HepG2 (cell line): ENCODE results near the gene TMEM129. TPM values are rescaled to one million over a fixed set of nuclear protein-coding genes. Genes with fewer than 3 reads are reported as not detected.

Experiments
- MEIS2 ChIP-seq: sonication (generic); formaldehyde crosslinking; IDR thresholded peaks from 2 replicates; pipeline ENCODE4 v1.9.0; 2021; ENCODE audit warnings: mild to moderate bottlenecking, missing genetic modification reagents
- MXD1 ChIP-seq: sonication (generic); formaldehyde crosslinking; IDR thresholded peaks from 2 replicates; pipeline ENCODE4 v1.4.0; 2020; ENCODE audit warnings: mild to moderate bottlenecking, missing genetic modification reagents
- NFIB ChIP-seq: sonication (generic); formaldehyde crosslinking; IDR thresholded peaks from 2 replicates; pipeline ENCODE4 v1.9.0; 2021; ENCODE audit warnings: missing genetic modification reagents, mild to moderate bottlenecking, borderline replicate concordance
- NFKB2 ChIP-seq: sonication (generic); formaldehyde crosslinking; IDR thresholded peaks from 2 replicates; pipeline ENCODE4 v1.4.0; 2020; ENCODE audit warnings: missing genetic modification reagents, borderline replicate concordance
- PHF8 ChIP-seq: sonication (generic); formaldehyde crosslinking; IDR thresholded peaks from 2 replicates; pipeline ENCODE4 v1.5.0; 2020; ENCODE audit warnings: missing genetic modification reagents
- SOX6 ChIP-seq, 2 experiments: fragments of 450-650 bp in 1 of 2; sonication (generic) in 1 of 2; formaldehyde crosslinking in 1 of 2; IDR thresholded peaks; 2 replicates each; pipeline versions ENCODE4 v1.4.0 to v1.6.1; 2017 to 2020; ENCODE audit warnings: antibody characterized with exemption in 1 of 2, mild to moderate bottlenecking in 1 of 2, missing genetic modification reagents in 1 of 2
- SP5 ChIP-seq: IDR thresholded peaks from 2 replicates; pipeline ENCODE4 v1.6.1; 2016; ENCODE audit warnings: low read depth, borderline replicate concordance
- TFE3 ChIP-seq: IDR thresholded peaks from 2 replicates; pipeline ENCODE4 v1.6.1; 2016
- ZBTB38 ChIP-seq: sonication (generic); formaldehyde crosslinking; IDR thresholded peaks from 2 replicates; pipeline ENCODE4 v1.5.1; 2020; ENCODE audit warnings: mild to moderate bottlenecking, missing genetic modification reagents
- ZFX ChIP-seq: sonication (generic); formaldehyde crosslinking; IDR thresholded peaks from 2 replicates; pipeline ENCODE4 v1.4.0; 2020; ENCODE audit warnings: mild to moderate bottlenecking, low read depth, missing genetic modification reagents, moderate library complexity
- ZFY ChIP-seq: sonication (generic); formaldehyde crosslinking; IDR thresholded peaks from 2 replicates; pipeline ENCODE4 v1.4.0; 2020; ENCODE audit warnings: missing genetic modification reagents
- ZNF235 ChIP-seq: sonication (generic); formaldehyde crosslinking; IDR thresholded peaks from 2 replicates; pipeline ENCODE4 v1.8.1; 2023; ENCODE audit warnings: mild to moderate bottlenecking, missing genetic modification reagents, borderline replicate concordance
- ZNF274 ChIP-seq: sonication (generic); formaldehyde crosslinking; IDR thresholded peaks from 2 replicates; pipeline ENCODE4 v1.5.1; 2020; ENCODE audit warnings: mild to moderate bottlenecking, missing genetic modification reagents
- ZNF296 ChIP-seq: sonication (generic); formaldehyde crosslinking; conservative IDR thresholded peaks from 2 replicates; pipeline ENCODE4 v1.5.0; 2020; ENCODE audit warnings: mild to moderate bottlenecking, missing genetic modification reagents
- ZNF543 ChIP-seq: sonication (generic); formaldehyde crosslinking; IDR thresholded peaks from 2 replicates; pipeline ENCODE4 v1.4.0; 2020; ENCODE audit warnings: mild to moderate bottlenecking, missing genetic modification reagents
- ZNF790 ChIP-seq: sonication (generic); formaldehyde crosslinking; IDR thresholded peaks from 2 replicates; pipeline ENCODE4 v1.8.0; 2022; ENCODE audit warnings: missing genetic modification reagents, mild to moderate bottlenecking, borderline replicate concordance
- ZSCAN29 ChIP-seq: sonication (generic); formaldehyde crosslinking; conservative IDR thresholded peaks from 2 replicates; pipeline ENCODE4 v1.4.0; 2020; ENCODE audit warnings: mild to moderate bottlenecking, missing genetic modification reagents
- polyA plus RNA-seq, 8 experiments: library from polyadenylated mRNA; depleted of rRNA in 3 of 8; stranded (reverse) in 7 of 8; unstranded in 1 of 8; fragments of >200 nt; fragmentation: Illumina TruSeq in 4 of 8; extraction: Trizol in 4 of 8; gene quantifications; 2 replicates each; pipeline versions ENCODE4 v1.2.1 to v1.2.3, GENCODE V29; 2011 to 2016; ENCODE audit warnings: low read depth in 4 of 8, missing spikeins in 1 of 8, mixed read lengths in 1 of 8; ENCODE audit not compliant: insufficient read depth in 1 of 8
- total RNA-seq, 5 experiments: library from RNA; depleted of rRNA; stranded (reverse); fragments of >200 nt; fragmentation: Illumina TruSeq; extraction: Trizol; gene quantifications; 2 replicates each; pipeline ENCODE4 v1.2.3, GENCODE V29; 2016; ENCODE audit warnings: low read depth in 1 of 5
- TF ChIP-seq, protein P1 (sequence below): IDR thresholded peaks from 2 replicates; pipeline ENCODE4 v1.6.1; 2016
- TF ChIP-seq, protein P2 (sequence below): sonication (generic); formaldehyde crosslinking; IDR thresholded peaks from 2 replicates; pipeline ENCODE4 v1.9.0; 2021; ENCODE audit warnings: missing genetic modification reagents, borderline replicate concordance
- TF ChIP-seq, protein P3 (sequence below): sonication (generic); formaldehyde crosslinking; IDR thresholded peaks from 2 replicates; pipeline ENCODE4 v1.4.0; 2020; ENCODE audit warnings: low read depth, mild to moderate bottlenecking, missing genetic modification reagents
- TF ChIP-seq, protein P4 (sequence below): sonication (generic); formaldehyde crosslinking; IDR thresholded peaks from 2 replicates; pipeline ENCODE4 v1.4.0; 2020; ENCODE audit warnings: mild to moderate bottlenecking, missing genetic modification reagents

Gene TMEM129
- total and polyA plus RNA-seq, 2 of the 13 experiments (the other 11 are each of a cell fraction or from before 2014, with no cell fraction given), result 19.0 to 25.8 TPM

- TF ChIP-seq TFE3 (CRISPR knock-in tag), result no peak
- TF ChIP-seq MEIS2, result no peak
- TF ChIP-seq ZFY (CRISPR knock-in tag), result 0 out of 2 replicates have a peak, but pooled peaks have one; percentile 30
- no peak for TF ChIP-seq SOX6 (IDR thresholded peaks at IDR 0.05)
- no peak for TF ChIP-seq SOX6 (CRISPR knock-in tag; IDR thresholded peaks at IDR 0.05)
- 0 out of 2 replicates have a peak, but pooled peaks have one; percentile 31 for TF ChIP-seq ZNF296
- 0 out of 2 replicates have a peak, but pooled peaks have one; percentile 37 for TF ChIP-seq MXD1 (CRISPR knock-in tag)
- TF ChIP-seq PHF8, result no peak
- TF ChIP-seq ZSCAN29 (CRISPR knock-in tag), result no peak
- TF ChIP-seq, protein P1, sequence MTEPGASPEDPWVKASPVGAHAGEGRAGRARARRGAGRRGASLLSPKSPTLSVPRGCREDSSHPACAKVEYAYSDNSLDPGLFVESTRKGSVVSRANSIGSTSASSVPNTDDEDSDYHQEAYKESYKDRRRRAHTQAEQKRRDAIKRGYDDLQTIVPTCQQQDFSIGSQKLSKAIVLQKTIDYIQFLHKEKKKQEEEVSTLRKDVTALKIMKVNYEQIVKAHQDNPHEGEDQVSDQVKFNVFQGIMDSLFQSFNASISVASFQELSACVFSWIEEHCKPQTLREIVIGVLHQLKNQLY (CRISPR knock-in tag), result no peak
- TF ChIP-seq SP5 (CRISPR knock-in tag), result 0 out of 2 replicates have a peak, but pooled peaks have one; percentile 26
- TF ChIP-seq ZBTB38 (CRISPR knock-in tag), result peak; percentile 69; the same call in 1 of the 2 replicates
- TF ChIP-seq ZNF790 (CRISPR knock-in tag), result no peak
- TF ChIP-seq NFKB2 (CRISPR knock-in tag), result no peak; the same call in 1 of the 2 replicates
- TF ChIP-seq ZNF543 (CRISPR knock-in tag), result peak; percentile 79
- TF ChIP-seq, protein P2, sequence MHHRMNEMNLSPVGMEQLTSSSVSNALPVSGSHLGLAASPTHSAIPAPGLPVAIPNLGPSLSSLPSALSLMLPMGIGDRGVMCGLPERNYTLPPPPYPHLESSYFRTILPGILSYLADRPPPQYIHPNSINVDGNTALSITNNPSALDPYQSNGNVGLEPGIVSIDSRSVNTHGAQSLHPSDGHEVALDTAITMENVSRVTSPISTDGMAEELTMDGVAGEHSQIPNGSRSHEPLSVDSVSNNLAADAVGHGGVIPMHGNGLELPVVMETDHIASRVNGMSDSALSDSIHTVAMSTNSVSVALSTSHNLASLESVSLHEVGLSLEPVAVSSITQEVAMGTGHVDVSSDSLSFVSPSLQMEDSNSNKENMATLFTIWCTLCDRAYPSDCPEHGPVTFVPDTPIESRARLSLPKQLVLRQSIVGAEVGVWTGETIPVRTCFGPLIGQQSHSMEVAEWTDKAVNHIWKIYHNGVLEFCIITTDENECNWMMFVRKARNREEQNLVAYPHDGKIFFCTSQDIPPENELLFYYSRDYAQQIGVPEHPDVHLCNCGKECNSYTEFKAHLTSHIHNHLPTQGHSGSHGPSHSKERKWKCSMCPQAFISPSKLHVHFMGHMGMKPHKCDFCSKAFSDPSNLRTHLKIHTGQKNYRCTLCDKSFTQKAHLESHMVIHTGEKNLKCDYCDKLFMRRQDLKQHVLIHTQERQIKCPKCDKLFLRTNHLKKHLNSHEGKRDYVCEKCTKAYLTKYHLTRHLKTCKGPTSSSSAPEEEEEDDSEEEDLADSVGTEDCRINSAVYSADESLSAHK (CRISPR knock-in tag), result no peak
- peak; percentile 61; the same call in 1 of the 2 replicates for TF ChIP-seq ZFX (CRISPR knock-in tag)
- TF ChIP-seq, protein P3, sequence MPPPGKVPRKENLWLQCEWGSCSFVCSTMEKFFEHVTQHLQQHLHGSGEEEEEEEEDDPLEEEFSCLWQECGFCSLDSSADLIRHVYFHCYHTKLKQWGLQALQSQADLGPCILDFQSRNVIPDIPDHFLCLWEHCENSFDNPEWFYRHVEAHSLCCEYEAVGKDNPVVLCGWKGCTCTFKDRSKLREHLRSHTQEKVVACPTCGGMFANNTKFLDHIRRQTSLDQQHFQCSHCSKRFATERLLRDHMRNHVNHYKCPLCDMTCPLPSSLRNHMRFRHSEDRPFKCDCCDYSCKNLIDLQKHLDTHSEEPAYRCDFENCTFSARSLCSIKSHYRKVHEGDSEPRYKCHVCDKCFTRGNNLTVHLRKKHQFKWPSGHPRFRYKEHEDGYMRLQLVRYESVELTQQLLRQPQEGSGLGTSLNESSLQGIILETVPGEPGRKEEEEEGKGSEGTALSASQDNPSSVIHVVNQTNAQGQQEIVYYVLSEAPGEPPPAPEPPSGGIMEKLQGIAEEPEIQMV, result peak; percentile 50; the same call in 1 of the 2 replicates
- TF ChIP-seq, protein P4, sequence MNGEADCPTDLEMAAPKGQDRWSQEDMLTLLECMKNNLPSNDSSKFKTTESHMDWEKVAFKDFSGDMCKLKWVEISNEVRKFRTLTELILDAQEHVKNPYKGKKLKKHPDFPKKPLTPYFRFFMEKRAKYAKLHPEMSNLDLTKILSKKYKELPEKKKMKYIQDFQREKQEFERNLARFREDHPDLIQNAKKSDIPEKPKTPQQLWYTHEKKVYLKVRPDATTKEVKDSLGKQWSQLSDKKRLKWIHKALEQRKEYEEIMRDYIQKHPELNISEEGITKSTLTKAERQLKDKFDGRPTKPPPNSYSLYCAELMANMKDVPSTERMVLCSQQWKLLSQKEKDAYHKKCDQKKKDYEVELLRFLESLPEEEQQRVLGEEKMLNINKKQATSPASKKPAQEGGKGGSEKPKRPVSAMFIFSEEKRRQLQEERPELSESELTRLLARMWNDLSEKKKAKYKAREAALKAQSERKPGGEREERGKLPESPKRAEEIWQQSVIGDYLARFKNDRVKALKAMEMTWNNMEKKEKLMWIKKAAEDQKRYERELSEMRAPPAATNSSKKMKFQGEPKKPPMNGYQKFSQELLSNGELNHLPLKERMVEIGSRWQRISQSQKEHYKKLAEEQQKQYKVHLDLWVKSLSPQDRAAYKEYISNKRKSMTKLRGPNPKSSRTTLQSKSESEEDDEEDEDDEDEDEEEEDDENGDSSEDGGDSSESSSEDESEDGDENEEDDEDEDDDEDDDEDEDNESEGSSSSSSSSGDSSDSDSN (CRISPR knock-in tag), result 0 out of 2 replicates have a peak, but pooled peaks have one; percentile 44
- no peak for TF ChIP-seq ZNF235 (CRISPR knock-in tag)
- TF ChIP-seq NFIB (CRISPR knock-in tag), result 0 out of 2 replicates have a peak, but pooled peaks have one; percentile 25
- 0 out of 2 replicates have a peak, but pooled peaks have one; percentile 45 for TF ChIP-seq ZNF274 (CRISPR knock-in tag)
Measured at GRCh38 chr4:1759818-1760223, 38.7 kb upstream of the TMEM129 start (continued).
